GM23338 (cell line): ENCODE results near the gene SARDH. TPM values are rescaled to one million over a fixed set of nuclear protein-coding genes. Genes with fewer than 3 reads are reported as not detected.

Experiments
- ATAC-seq: fragments of 200-7000 bp; cut with Tn5 transposase; 3 replicates; pipeline ENCODE4 v1.9.1; 2020
- DNase-seq: peaks from one replicate; pipeline ENCODE4 v3.0.0-alpha.2; 2015; ENCODE audit warnings: low spot score
- H2AFZ ChIP-seq: fragments of 200-600 bp; sonication (generic); 2 replicates; pipeline ENCODE4 v1.8.0; 2016; ENCODE audit warnings: antibody characterized with exemption, mild to moderate bottlenecking, moderate library complexity
- H3F3A ChIP-seq: fragments of 200-600 bp; sonication (generic); replicated peaks from 2 replicates; pipeline ENCODE4 v1.8.0; 2017; ENCODE audit warnings: antibody characterized with exemption, mixed run types, low read depth
- H3K27ac ChIP-seq: fragments of 200-600 bp; sonication (generic); 2 replicates; pipeline ENCODE4 v1.6.1; 2016; ENCODE audit warnings: low read depth
- H3K27me3 ChIP-seq: fragments of 200-600 bp; sonication (generic); 2 replicates; pipeline ENCODE4 v1.8.0; 2016; ENCODE audit warnings: mild to moderate bottlenecking, mixed run types, moderate library complexity; ENCODE audit not compliant: insufficient read depth
- H3K36me3 ChIP-seq: fragments of 200-600 bp; sonication (generic); 2 replicates; pipeline ENCODE4 v1.8.0; 2016; ENCODE audit warnings: mild to moderate bottlenecking; ENCODE audit not compliant: insufficient read depth
- H3K4me1 ChIP-seq: fragments of 200-600 bp; sonication (generic); 2 replicates; pipeline ENCODE4 v1.8.0; 2016; ENCODE audit warnings: mild to moderate bottlenecking, moderate library complexity; ENCODE audit not compliant: insufficient read depth
- H3K4me2 ChIP-seq: fragments of 200-600 bp; sonication (generic); 2 replicates; pipeline ENCODE4 v1.7.1; 2017; ENCODE audit warnings: mixed run types
- H3K4me3 ChIP-seq: fragments of 200-600 bp; sonication (generic); 2 replicates; pipeline ENCODE4 v1.6.1; 2016; ENCODE audit warnings: mixed run types
- H3K79me2 ChIP-seq: fragments of 200-600 bp; sonication (generic); replicated peaks from 2 replicates; pipeline ENCODE4 v1.8.0; 2017; ENCODE audit warnings: mild to moderate bottlenecking; ENCODE audit not compliant: insufficient read depth
- H3K9me2 ChIP-seq: fragments of 200-600 bp; sonication (generic); 2 replicates; pipeline ENCODE4 v1.8.0; 2017; ENCODE audit not compliant: insufficient read depth
- H4K20me1 ChIP-seq: fragments of 200-600 bp; sonication (generic); replicated peaks from 2 replicates; pipeline ENCODE4 v1.8.0; 2017; ENCODE audit warnings: mild to moderate bottlenecking; ENCODE audit not compliant: insufficient read depth
- H3K27ac Mint-ChIP-seq: 2 replicates; pipeline ENCODE4 v1.8.0; 2020; ENCODE audit warnings: inconsistent platforms, mild to moderate bottlenecking, moderate library complexity, mixed read lengths
- H3K27me3 Mint-ChIP-seq: 3 replicates; pipeline ENCODE4 v1.8.0; 2022; ENCODE audit warnings: low read depth, mild to moderate bottlenecking, moderate library complexity, mixed read lengths, inconsistent platforms; ENCODE audit not compliant: insufficient read depth, poor library complexity
- H3K36me3 Mint-ChIP-seq: 3 replicates; pipeline ENCODE4 v1.8.0; 2021; ENCODE audit warnings: low read depth, mild to moderate bottlenecking, inconsistent platforms, moderate library complexity, mixed read lengths
- H3K4me1 Mint-ChIP-seq: 3 replicates; pipeline ENCODE4 v1.8.0; 2020; ENCODE audit warnings: mild to moderate bottlenecking, inconsistent platforms, mixed read lengths
- H3K4me3 Mint-ChIP-seq: 3 replicates; pipeline ENCODE4 v1.8.0; 2021; ENCODE audit warnings: moderate library complexity, mild to moderate bottlenecking, inconsistent platforms, mixed read lengths
- H3K9me3 Mint-ChIP-seq: 3 replicates; pipeline ENCODE4 v1.8.0; 2020; ENCODE audit warnings: moderate library complexity, mild to moderate bottlenecking, inconsistent platforms, mixed read lengths
- CREB1 ChIP-seq: fragments of 250-450 bp; sonication (Bioruptor Pico); IDR thresholded peaks from 2 replicates; pipeline ENCODE4 v1.5.0; 2020; ENCODE audit warnings: low read depth, mild to moderate bottlenecking, moderate library complexity
- EZH2 ChIP-seq: fragments of 200-600 bp; sonication (generic); IDR thresholded peaks from one replicate; pipeline ENCODE4 v1.8.0; 2017; ENCODE audit warnings: antibody characterized with exemption, mild to moderate bottlenecking, low read depth; ENCODE audit not compliant: unreplicated experiment
- EZH2phosphoT487 ChIP-seq: fragments of 200-600 bp; sonication (generic); IDR thresholded peaks from one replicate; pipeline ENCODE4 v1.8.1; 2018; ENCODE audit warnings: antibody characterized with exemption; ENCODE audit not compliant: unreplicated experiment
- JUNB ChIP-seq: IDR thresholded peaks from one replicate; pipeline ENCODE4 v1.6.1; 2016; ENCODE audit warnings: antibody characterized with exemption; ENCODE audit not compliant: unreplicated experiment
- NANOG ChIP-seq: IDR thresholded peaks from 2 replicates; pipeline ENCODE4 v1.6.1; 2016; ENCODE audit warnings: antibody characterized with exemption, borderline replicate concordance
- POLR2AphosphoS5 ChIP-seq: IDR thresholded peaks from 2 replicates; pipeline ENCODE4 v1.6.1; 2016; ENCODE audit warnings: antibody characterized with exemption, low read depth
- STAT1 ChIP-seq: IDR thresholded peaks from one replicate; pipeline ENCODE4 v1.6.1; 2016; ENCODE audit warnings: antibody characterized with exemption; ENCODE audit not compliant: unreplicated experiment
- ZNF114 ChIP-seq: fragments of 250-450 bp; sonication (Bioruptor Pico); IDR thresholded peaks from 2 replicates; pipeline ENCODE4 v1.5.0; 2020; ENCODE audit warnings: mild to moderate bottlenecking, moderate library complexity
- ZNF331 ChIP-seq: fragments of 250-450 bp; sonication (Bioruptor Pico); IDR thresholded peaks from 2 replicates; pipeline ENCODE4 v1.5.0; 2020; ENCODE audit warnings: low read depth, mild to moderate bottlenecking, moderate library complexity
- polyA plus RNA-seq: library from polyadenylated mRNA; unstranded; fragments of >200 nt; fragmentation: Nextera tagmentation; extraction: Ambion mirVana; gene quantifications from 2 replicates; pipeline ENCODE4 v1.2.1, GENCODE V29; 2016
- total RNA-seq: library from RNA; depleted of rRNA; stranded (reverse); fragments of >200 nt; shearing (Covaris generic); gene quantifications from 2 replicates; pipeline ENCODE4 v1.2.3, GENCODE V29; 2014
- TF ChIP-seq, protein P1 (sequence below), 2 experiments: fragments of 200-600 bp in 1 of 2; sonication (generic) in 1 of 2; conservative IDR thresholded peaks; 2 replicates each; pipeline versions ENCODE4 v1.5.1 to v1.6.1; 2016 to 2017; ENCODE audit warnings: antibody characterized with exemption in 2 of 2, low read depth in 2 of 2, mild to moderate bottlenecking in 2 of 2, moderate library complexity in 1 of 2
- TF ChIP-seq, protein P2 (sequence below): IDR thresholded peaks from one replicate; pipeline ENCODE4 v1.6.1; 2018; ENCODE audit warnings: antibody characterized with exemption; ENCODE audit not compliant: unreplicated experiment
- TF ChIP-seq, protein P3 (sequence below): IDR thresholded peaks from 2 replicates; pipeline ENCODE4 v1.6.1; 2016; ENCODE audit warnings: antibody characterized with exemption

The SARDH gene
- total and polyA plus RNA-seq, 2 experiments from 2014 or later, result 2.8 to 10.4 TPM

DNA sequence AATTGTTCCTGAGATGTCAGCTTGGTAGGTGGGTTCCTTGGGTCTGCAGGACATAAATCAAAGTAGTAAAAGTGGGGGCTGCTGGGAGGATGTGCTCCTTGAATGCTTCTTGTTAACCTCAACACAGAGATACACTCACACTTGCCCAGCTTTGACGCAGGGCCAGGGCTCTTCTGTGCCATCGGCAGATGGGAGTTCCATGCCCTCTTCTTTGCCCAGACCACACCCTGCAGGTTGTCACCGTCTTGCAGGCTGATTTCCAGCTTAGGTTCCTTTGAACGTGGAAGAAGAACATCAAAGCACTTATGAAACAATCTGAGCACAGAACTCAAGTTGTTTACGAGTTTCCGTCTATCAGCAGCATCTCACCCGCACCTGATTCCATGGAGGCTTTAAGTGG lies 91.0 kb downstream of the SARDH start (continued):
- TF ChIP-seq, protein P1, sequence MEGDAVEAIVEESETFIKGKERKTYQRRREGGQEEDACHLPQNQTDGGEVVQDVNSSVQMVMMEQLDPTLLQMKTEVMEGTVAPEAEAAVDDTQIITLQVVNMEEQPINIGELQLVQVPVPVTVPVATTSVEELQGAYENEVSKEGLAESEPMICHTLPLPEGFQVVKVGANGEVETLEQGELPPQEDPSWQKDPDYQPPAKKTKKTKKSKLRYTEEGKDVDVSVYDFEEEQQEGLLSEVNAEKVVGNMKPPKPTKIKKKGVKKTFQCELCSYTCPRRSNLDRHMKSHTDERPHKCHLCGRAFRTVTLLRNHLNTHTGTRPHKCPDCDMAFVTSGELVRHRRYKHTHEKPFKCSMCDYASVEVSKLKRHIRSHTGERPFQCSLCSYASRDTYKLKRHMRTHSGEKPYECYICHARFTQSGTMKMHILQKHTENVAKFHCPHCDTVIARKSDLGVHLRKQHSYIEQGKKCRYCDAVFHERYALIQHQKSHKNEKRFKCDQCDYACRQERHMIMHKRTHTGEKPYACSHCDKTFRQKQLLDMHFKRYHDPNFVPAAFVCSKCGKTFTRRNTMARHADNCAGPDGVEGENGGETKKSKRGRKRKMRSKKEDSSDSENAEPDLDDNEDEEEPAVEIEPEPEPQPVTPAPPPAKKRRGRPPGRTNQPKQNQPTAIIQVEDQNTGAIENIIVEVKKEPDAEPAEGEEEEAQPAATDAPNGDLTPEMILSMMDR (conservative IDR thresholded peaks at IDR 0.05; ENCODE audit: low read depth in 2 of 2), result no peak
- no peak for TF ChIP-seq ZNF114 (CRISPR knock-in tag)

DNA sequence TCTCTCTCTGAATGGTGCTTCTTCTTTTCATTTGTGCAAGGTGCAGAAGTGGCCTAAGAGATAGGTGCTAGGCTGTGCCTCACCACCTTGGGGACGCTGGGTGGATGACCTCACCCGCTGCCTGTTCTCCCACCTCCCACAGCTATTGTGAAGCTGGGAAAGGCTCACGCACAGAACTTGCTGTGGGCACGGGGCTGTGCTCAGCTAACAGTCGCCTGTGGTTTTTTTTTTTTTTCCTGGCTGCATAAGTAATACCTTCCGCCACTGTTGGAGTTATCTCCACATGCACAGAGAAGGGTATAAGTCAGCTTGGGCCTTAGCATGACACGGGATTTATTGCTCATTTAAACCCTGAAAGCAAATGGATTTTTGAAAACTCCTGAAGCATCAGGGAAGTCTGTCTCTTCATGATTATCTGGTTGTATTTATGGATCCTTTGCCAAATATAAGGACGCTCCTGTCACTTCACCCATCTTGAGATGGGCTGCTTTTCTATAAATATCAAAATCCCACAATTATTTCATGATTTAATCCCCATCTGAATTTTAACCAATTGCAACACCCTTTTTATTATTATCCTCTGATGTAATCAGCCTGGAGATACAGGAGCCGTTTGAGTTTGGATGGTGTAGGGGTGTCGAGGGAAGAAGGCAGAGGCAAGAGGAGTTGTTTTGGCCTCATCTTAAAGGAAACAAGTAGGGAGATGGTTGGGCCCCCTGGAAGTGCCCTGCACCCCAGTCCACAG lies 93.0 kb downstream of the SARDH start:
- Histone ChIP-seq H3K36me3 (no peaks in the 10 kb centered on the region), H4K20me1 (no peaks in the 10 kb centered on the region), H3K27ac (no peak overlapping the region), H3K4me3 (no peak overlapping the region), H3K4me1 (no peaks in the 10 kb centered on the region), H3K79me2 (no peaks in the 10 kb centered on the region), H2AFZ (no peak overlapping the region), H3K4me2 (no peak overlapping the region), H3K9me2 (no peaks in the 10 kb centered on the region), H3K27me3 (no peaks in the 10 kb centered on the region), H3F3A (no peaks in the 10 kb centered on the region)
- no peak for DNase-seq
- TF ChIP-seq NANOG, result no peak
- Mint-ChIP-seq H3K4me1 (peaks cover 3% of the 10 kb centered on the region; the same call in 2 of the 3 replicates), H3K36me3 (no peaks in the 10 kb centered on the region), H3K4me3 (no peak overlapping the region), H3K27ac (no peak overlapping the region), H3K9me3 (no peaks in the 10 kb centered on the region), H3K27me3 (peaks cover 3% of the 10 kb centered on the region)
- no peak for ATAC-seq

DNA sequence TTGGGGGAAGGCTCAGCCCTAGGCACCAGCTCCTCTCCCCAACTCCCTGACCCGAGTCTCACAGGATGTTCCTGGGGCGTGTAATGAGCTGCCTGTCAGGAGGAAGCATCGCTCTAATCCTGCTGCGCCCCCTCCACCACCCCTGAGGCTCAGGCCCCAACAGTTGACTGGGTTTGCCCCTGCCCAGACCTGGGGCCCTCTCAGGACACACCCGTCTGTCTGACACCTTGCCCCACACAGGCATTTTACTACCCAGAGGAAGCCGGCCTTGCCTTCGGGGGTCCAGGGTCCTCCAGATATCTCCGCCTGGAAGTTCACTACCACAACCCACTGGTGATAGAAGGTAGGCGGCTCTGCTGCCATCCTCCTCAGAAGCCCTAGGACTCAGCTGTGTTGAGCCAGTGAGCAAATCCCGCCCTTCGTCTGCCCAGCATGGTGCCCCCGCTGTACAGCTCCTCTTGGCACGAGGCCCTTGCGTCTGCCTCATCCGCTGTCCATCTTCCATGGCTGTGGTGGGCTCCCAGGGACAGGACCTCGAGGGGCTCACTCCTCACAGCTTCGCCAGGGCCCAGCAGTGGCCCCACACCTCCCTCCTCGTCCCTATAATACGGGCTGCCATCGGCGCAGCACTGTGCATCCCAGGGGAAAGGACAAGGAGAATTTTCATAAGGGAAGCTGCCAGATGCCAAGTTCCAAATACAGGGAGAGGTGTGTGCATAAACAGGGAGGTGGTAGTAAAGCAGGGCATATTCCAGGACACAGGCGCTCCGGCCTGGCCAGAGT lies 94.0 kb downstream of the SARDH start:
- no peaks in the 10 kb centered on the region for H3K9me3 Mint-ChIP-seq
- no peaks in the 10 kb centered on the region for H3K36me3 Mint-ChIP-seq
- no peaks in the 10 kb centered on the region for H3K4me1 ChIP-seq
- no peak overlapping the region for H3K27ac ChIP-seq
- H3K4me1 Mint-ChIP-seq, result peaks cover 5% of the 10 kb centered on the region
- no peak overlapping the region for H3K4me2 ChIP-seq
- ATAC-seq (no peak), DNase-seq (no peak)
- no peaks in the 10 kb centered on the region for H3F3A ChIP-seq
- no peak overlapping the region for H3K27ac Mint-ChIP-seq
- H3K27me3 Mint-ChIP-seq, result peaks cover 3% of the 10 kb centered on the region
- no peaks in the 10 kb centered on the region for H3K9me2 ChIP-seq
- no peak overlapping the region for H2AFZ ChIP-seq
- H3K79me2 ChIP-seq, result no peaks in the 10 kb centered on the region
- no peaks in the 10 kb centered on the region for H3K27me3 ChIP-seq
- no peaks in the 10 kb centered on the region for H4K20me1 ChIP-seq
- H3K4me3 Mint-ChIP-seq, result no peak overlapping the region
- H3K36me3 ChIP-seq, result no peaks in the 10 kb centered on the region
- no peak overlapping the region for H3K4me3 ChIP-seq
- TF ChIP-seq POLR2AphosphoS5 (no peak), CREB1 (no peak), EZH2phosphoT487 (no peak), ZNF331 (no peak), EZH2 (no peak), ZNF114 (CRISPR knock-in tag) (no peak), STAT1 (no peak), NANOG (no peak), JUNB (no peak)
- TF ChIP-seq, protein P1 (conservative IDR thresholded peaks at IDR 0.05; ENCODE audit: low read depth in 2 of 2), result no peak
- TF ChIP-seq, protein P2, sequence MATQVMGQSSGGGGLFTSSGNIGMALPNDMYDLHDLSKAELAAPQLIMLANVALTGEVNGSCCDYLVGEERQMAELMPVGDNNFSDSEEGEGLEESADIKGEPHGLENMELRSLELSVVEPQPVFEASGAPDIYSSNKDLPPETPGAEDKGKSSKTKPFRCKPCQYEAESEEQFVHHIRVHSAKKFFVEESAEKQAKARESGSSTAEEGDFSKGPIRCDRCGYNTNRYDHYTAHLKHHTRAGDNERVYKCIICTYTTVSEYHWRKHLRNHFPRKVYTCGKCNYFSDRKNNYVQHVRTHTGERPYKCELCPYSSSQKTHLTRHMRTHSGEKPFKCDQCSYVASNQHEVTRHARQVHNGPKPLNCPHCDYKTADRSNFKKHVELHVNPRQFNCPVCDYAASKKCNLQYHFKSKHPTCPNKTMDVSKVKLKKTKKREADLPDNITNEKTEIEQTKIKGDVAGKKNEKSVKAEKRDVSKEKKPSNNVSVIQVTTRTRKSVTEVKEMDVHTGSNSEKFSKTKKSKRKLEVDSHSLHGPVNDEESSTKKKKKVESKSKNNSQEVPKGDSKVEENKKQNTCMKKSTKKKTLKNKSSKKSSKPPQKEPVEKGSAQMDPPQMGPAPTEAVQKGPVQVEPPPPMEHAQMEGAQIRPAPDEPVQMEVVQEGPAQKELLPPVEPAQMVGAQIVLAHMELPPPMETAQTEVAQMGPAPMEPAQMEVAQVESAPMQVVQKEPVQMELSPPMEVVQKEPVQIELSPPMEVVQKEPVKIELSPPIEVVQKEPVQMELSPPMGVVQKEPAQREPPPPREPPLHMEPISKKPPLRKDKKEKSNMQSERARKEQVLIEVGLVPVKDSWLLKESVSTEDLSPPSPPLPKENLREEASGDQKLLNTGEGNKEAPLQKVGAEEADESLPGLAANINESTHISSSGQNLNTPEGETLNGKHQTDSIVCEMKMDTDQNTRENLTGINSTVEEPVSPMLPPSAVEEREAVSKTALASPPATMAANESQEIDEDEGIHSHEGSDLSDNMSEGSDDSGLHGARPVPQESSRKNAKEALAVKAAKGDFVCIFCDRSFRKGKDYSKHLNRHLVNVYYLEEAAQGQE, result no peak
- TF ChIP-seq, protein P3, sequence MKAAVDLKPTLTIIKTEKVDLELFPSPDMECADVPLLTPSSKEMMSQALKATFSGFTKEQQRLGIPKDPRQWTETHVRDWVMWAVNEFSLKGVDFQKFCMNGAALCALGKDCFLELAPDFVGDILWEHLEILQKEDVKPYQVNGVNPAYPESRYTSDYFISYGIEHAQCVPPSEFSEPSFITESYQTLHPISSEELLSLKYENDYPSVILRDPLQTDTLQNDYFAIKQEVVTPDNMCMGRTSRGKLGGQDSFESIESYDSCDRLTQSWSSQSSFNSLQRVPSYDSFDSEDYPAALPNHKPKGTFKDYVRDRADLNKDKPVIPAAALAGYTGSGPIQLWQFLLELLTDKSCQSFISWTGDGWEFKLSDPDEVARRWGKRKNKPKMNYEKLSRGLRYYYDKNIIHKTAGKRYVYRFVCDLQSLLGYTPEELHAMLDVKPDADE, result no peak
